Endothelial cell (in vitro differentiated cells): ENCODE data around the gene LAMB1. TPM values are rescaled to one million over a fixed set of nuclear protein-coding genes. Genes with fewer than 3 reads are reported as not detected.

Source experiments
- DNase-seq: peaks from one replicate; pipeline ENCODE4 v3.0.0; 2021; ENCODE audit warnings: low spot score
- H3K27ac Mint-ChIP-seq: one replicate; pipeline ENCODE4 v1.8.0; 2021; ENCODE audit warnings: mixed read lengths, inconsistent platforms; ENCODE audit not compliant: unreplicated experiment
- H3K27me3 Mint-ChIP-seq: one replicate; pipeline ENCODE4 v1.8.0; 2021; ENCODE audit warnings: mild to moderate bottlenecking, moderate library complexity, mixed read lengths, inconsistent platforms; ENCODE audit not compliant: unreplicated experiment
- H3K36me3 Mint-ChIP-seq: one replicate; pipeline ENCODE4 v1.8.0; 2021; ENCODE audit warnings: mild to moderate bottlenecking, low read depth, mixed read lengths, inconsistent platforms; ENCODE audit not compliant: unreplicated experiment
- H3K4me1 Mint-ChIP-seq: one replicate; pipeline ENCODE4 v1.8.0; 2021; ENCODE audit warnings: mild to moderate bottlenecking, mixed read lengths, inconsistent platforms; ENCODE audit not compliant: unreplicated experiment
- H3K4me3 Mint-ChIP-seq: one replicate; pipeline ENCODE4 v1.8.0; 2021; ENCODE audit warnings: mild to moderate bottlenecking, mixed read lengths, inconsistent platforms; ENCODE audit not compliant: unreplicated experiment
- H3K9me3 Mint-ChIP-seq: one replicate; pipeline ENCODE4 v1.8.0; 2021; ENCODE audit warnings: mixed read lengths, inconsistent platforms; ENCODE audit not compliant: unreplicated experiment
- total RNA-seq: library from RNA; stranded (reverse); fragmentation: NEBNext Ultra II Directional; extraction: Animal tissue kit (Norgen Biotek cat#: 25700); gene quantifications from one replicate; pipeline ENCODE4 v1.2.1, GENCODE V29; 2021; ENCODE audit not compliant: unreplicated experiment
- TF ChIP-seq, protein P1 (sequence below): fragments of 200-600 bp; sonication (generic); IDR thresholded peaks from one replicate; pipeline ENCODE4 v1.5.0; 2021; ENCODE audit warnings: antibody characterized with exemption; ENCODE audit not compliant: unreplicated experiment

The LAMB1 gene
- total RNA-seq, 1 donor from 2014 or later = 453 TPM

DNA sequence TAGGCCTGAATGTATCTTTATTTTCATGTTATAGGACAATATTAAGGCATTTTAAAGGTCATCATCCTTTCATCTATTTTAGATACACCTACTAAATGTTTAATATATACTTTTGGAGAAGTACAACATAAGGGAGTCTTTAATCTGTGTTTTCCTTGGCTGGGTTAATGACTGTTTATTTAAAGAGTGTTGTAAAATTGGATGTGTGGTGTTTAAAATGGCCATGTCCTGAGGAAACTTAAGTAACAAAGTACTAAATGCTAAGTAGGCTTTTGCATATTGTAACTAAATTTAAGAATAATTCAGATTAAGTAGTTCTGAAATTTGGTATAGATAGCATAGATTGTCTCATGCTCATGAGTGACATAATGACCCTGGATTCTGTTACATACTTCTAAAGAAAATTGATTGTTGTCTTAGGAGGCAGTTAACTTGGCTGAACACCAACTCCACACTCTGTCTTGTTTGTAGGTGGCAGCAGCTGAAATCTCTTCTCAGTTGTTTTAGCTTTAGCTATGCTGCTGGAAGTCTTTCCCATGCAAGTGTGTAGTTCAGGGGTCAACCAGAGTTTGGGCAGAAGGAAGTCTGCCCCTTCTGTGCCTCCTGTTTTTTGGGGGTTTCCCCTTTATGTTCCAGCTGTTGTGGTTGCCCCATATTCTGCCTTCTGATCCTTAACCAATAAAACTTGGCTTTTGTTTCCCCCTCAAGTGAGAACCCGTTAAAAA, 82.8 kb downstream of the LAMB1 start:
- Mint-ChIP-seq H3K9me3 (no peaks in the 10 kb centered on the region), H3K36me3 (peaks cover 38% of the 10 kb centered on the region), H3K4me1 (peaks cover 6% of the 10 kb centered on the region), H3K4me3 (peak overlapping the region; percentile 45), H3K27me3 (peaks cover 4% of the 10 kb centered on the region), H3K27ac (peak overlapping the region; percentile 45)
- DNase-seq = no peak
- TF ChIP-seq, protein P1, sequence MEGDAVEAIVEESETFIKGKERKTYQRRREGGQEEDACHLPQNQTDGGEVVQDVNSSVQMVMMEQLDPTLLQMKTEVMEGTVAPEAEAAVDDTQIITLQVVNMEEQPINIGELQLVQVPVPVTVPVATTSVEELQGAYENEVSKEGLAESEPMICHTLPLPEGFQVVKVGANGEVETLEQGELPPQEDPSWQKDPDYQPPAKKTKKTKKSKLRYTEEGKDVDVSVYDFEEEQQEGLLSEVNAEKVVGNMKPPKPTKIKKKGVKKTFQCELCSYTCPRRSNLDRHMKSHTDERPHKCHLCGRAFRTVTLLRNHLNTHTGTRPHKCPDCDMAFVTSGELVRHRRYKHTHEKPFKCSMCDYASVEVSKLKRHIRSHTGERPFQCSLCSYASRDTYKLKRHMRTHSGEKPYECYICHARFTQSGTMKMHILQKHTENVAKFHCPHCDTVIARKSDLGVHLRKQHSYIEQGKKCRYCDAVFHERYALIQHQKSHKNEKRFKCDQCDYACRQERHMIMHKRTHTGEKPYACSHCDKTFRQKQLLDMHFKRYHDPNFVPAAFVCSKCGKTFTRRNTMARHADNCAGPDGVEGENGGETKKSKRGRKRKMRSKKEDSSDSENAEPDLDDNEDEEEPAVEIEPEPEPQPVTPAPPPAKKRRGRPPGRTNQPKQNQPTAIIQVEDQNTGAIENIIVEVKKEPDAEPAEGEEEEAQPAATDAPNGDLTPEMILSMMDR = no peak

DNA sequence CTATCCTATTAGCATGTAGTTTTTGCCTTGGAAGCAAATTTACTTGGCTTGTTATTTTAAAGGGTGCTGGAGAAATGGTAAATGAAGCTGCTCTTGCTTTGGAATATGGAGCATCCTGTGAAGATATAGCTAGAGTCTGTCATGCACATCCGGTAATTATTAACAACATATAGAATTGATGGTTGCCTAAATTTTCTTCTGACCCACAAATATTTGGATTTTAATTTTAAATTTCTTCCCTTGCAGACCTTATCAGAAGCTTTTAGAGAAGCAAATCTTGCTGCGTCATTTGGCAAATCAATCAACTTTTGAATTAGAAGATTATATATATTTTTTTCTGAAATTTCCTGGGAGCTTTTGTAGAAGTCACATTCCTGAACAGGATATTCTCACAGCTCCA, 84.0 kb downstream of the LAMB1 start:
- H3K9me3 Mint-ChIP-seq = no peaks in the 10 kb centered on the region
- TF ChIP-seq, protein P1 = no peak
- DNase-seq = no peak
- H3K27me3 Mint-ChIP-seq = peaks cover 4% of the 10 kb centered on the region
- no peak overlapping the region for H3K27ac Mint-ChIP-seq
- H3K4me3 Mint-ChIP-seq = no peak overlapping the region
- peaks cover 9% of the 10 kb centered on the region for H3K4me1 Mint-ChIP-seq
- H3K36me3 Mint-ChIP-seq = peaks cover 38% of the 10 kb centered on the region

DNA sequence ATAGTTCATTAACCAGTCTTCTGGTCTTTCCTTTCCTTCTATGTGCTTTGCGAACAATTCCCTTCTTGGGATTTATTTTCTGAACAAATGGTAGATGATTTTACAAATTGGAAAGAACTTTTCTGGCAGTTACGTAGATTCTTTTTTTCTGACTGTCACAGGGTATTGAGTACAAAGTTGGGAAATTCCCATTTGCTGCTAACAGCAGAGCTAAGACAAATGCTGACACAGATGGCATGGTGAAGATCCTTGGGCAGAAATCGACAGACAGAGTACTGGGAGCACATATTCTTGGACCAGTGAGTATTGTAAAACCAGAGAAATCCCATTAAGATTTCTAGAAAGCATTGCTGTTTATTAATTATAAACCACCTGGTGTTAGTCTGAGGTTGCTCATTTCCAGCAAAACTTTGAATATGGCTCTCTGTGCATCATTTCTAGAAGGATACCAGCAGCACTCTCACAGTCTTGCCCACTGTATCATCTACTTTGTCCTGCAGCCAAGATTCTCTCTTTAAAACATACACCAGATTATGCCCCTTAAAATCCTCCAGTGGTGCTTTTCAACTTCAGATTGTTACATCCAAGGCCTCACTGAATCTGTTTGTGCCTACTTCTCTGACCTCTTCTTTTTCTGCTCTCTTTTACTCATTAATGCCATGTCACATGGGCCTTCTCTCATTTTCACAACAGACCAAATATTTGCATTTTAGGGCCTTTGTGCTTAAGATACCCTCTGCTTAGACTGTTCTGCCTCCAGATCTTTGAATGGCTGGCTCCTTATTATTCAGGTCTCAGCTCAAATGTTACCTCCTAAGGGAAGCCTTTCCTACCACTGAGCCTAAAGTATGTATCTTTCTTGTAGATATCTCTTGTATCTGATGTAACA, 85.0 kb downstream of the LAMB1 start:
- Mint-ChIP-seq H3K4me3 (no peak overlapping the region), H3K4me1 (peaks cover 12% of the 10 kb centered on the region), H3K36me3 (peaks cover 31% of the 10 kb centered on the region), H3K27ac (no peak overlapping the region), H3K27me3 (peaks cover 4% of the 10 kb centered on the region), H3K9me3 (no peaks in the 10 kb centered on the region)
- DNase-seq = no peak
- TF ChIP-seq, protein P1 = no peak

DNA sequence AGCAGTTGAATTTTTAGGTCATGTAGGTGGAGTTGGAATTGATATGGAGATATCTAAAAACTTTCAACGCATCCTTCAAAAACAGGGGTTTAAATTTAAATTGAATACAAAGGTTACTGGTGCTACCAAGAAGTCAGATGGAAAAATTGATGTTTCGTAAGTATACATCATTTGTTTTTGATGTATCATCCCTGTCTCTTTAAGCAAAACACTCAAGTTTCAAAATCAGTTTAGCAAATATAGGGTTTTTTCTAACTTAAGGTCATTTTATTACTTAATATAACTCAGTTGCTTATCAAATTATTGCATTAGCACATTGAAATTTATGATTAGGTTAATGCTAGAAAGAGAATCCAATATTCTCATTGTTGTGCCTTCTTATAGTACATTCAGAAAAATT, 87.4 kb downstream of the LAMB1 start:
- Mint-ChIP-seq H3K4me3 (no peak overlapping the region), H3K27me3 (no peaks in the 10 kb centered on the region), H3K9me3 (no peaks in the 10 kb centered on the region), H3K4me1 (peaks cover 12% of the 10 kb centered on the region), H3K27ac (no peak overlapping the region), H3K36me3 (peaks cover 35% of the 10 kb centered on the region)
- TF ChIP-seq, protein P1 = no peak
- no peak for DNase-seq

DNA sequence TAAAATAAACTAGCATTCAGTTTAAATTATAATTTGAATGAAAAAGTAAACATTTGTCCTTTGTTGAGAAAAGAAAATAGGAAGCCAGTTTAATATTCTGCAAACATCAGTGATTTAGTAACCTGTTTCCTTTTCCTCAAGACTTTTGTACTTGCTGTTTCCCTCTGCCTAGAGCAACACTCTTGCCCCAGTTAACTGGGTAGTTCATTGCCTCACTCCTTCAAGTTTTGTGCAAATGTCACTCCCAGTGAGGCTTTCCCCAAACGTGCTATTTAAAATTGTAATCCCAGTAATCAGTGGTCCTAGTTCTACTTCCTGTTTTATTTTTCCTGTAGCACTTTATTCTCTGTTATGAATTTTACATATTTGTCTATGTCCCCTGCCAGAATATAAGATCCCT, 88.1 kb downstream of the LAMB1 start:
- no peaks in the 10 kb centered on the region for H3K9me3 Mint-ChIP-seq
- H3K27me3 Mint-ChIP-seq = no peaks in the 10 kb centered on the region
- TF ChIP-seq, protein P1 = no peak
- no peak for DNase-seq
- H3K27ac Mint-ChIP-seq = peak overlapping the region; percentile 74
- H3K36me3 Mint-ChIP-seq = peaks cover 40% of the 10 kb centered on the region
- H3K4me1 Mint-ChIP-seq = peaks cover 12% of the 10 kb centered on the region
- no peak overlapping the region for H3K4me3 Mint-ChIP-seq
